Erythroblast (primary cell): ENCODE results near the gene TOX4.

Experiments
- DNase-seq, 2 experiments: peaks; one replicate each; lab custom pipeline; 2025; lab: John Stamatoyannopoulos, UW
- GATA1 ChIP-seq: IDR thresholded peaks from 2 replicates; pipeline ENCODE4 v1.6.1; 2011; ENCODE audit warnings: low read depth, mild to moderate bottlenecking, control low read depth, low read length, moderate library complexity
- POLR2A ChIP-seq: IDR thresholded peaks from 2 replicates; pipeline ENCODE4 v1.6.1; 2011; ENCODE audit warnings: mild to moderate bottlenecking, low read length

Gene TOX4

DNA sequence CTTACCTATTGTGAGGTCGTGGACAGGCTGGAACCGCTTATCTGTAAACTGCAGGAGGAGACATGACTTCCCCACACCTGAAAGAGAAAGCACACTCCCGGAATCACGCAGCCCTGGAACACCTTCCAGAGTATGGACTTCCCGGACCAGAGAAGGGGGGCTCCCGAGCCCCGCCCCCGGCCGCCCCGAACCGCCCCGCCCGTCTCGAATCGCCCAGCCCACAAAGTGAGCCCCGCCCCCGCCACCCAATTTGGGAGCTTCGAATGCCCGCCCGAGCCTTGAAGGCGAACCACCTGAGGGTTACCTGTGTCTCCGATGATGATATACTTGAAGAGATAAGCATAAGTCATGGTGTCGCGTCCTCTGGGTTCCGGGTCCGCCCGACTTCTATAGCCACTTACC, 471 bp upstream of the TOX4 start:
- DNase-seq, result peak in 1 of 2 experiments; percentile 93
- TF ChIP-seq POLR2A, result no peak
- no peak for TF ChIP-seq GATA1

DNA sequence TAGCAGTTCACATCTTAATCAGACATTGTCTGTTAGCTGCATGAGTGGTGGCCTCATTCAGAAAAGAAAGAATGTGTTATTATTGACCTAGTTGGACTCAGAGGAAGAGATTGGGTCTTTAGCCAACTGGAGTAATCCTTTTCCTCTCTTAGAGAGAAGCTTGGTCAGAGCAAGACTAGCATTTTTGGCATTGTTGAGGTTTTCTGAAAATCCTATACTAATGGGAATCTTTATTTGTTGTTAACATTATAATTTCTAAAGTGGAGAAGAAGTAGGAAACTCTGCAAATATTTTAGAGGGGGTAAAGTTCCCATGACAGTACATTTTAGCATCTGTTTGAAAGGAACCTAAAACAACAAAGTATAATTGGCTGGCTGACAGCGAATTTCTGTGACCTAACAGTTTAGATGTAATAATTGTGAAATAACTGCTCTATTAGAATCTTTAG, 9.7 kb downstream of the TOX4 start:
- no peak for DNase-seq
- TF ChIP-seq GATA1, result no peak
- no peak for TF ChIP-seq POLR2A

DNA sequence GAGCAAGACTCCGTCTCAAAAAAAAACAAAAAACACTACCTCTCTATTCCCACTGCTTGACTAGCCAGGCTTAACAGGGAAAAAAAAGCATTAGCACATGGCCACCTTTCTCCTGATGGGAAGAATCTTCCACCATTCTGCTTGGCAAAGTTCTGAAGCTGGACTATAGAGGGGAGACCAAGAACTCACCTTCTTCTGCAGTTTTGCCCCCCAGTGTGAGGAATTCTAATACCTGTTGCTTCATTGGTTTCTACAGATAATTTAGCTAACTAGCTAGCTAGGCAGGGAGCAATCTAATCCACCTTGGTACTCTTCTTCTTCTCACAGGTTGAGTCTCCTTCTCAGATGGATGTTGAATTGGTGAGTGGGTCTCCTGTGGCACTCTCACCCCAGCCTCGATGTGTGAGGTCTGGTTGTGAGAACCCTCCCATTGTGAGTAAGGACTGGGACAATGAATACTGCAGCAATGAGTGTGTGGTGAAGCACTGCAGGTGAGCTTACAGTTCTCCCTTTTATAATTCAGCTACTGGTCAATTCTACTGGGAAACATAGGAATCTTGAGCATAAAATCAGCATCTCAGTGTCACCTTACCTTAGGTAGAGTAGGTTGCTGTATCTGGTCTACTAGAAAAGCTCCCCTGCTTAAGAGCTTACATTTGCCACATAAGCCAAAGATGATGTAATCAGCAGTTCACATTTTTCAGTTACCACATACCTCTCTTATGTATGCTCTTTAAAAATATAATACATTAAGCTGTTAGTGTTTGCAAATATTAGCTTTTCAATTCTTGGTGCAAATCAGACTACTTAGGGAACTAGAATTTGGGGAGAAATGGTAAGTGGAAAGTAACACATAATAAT, 18.1 kb downstream of the TOX4 start:
- DNase-seq, result peak in 1 of 2 experiments; percentile 33
- no peak for TF ChIP-seq GATA1
- no peak for TF ChIP-seq POLR2A

DNA sequence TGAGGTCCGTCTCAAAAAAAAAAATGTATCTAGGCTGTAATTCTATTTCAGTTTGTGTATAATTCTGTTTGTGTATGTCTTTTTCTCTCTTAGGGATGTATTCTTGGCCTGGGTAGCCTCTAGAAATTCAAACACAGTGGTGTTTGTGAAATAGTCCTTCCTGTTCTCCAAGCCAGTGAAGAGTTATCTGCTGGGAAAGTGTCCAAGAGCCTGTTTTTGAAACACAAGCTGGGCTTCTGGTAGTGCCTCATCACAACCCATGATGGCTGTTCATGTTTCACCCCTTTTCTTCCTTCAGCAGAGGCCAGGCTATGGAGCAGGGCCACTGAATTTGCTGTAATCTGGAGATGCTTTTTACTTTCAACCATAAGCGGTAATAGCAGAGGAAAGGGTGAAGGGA, 19.5 kb downstream of the TOX4 start:
- DNase-seq, result no peak
- TF ChIP-seq POLR2A (no peak), GATA1 (no peak)

DNA sequence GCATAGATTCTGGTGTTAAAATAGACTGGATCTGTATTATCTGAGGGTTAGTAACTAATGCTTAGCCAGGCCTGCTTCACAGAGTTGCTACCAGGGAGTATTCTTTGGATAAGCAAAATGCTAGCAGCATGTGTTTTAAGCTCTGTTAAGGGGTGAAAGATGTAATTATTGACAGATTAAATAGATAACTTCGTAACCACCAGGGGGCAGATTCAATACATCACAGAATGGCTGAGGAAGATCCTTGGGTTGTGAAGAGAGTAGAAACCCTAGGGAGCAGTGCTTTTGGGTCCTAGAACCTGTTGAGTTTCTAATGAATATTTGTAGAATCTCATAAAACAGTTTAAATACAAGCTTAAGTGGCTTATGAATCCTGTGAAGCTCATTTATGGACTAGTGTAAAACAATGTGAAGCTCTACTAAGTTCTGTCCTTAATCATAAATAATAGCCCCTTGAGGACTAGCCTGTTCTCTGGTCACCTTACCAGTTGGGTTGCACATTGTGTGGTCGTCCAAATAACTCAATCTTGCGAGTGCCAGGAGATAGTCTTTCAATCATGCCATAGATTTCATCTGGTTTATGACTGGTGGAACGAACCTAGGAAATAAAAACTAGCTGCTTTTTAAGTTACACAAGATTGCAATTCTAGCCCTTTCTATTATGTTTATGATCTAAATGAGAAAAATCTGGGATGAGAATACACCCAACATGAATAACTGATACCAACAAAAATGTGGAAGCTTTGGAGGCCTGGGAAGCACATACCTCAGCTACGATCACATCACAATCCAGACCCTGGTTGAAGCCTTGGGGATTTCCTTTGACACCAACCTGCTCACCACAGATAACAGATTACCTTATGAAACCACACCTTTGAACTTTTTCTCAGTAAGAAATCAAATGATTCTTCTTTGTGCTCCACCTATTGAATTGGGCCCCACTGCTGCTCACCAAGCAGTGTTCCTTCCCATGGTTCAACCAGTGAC, 21.8 kb downstream of the TOX4 start:
- peak; percentile 60 to 69 for DNase-seq
- TF ChIP-seq POLR2A (no peak), GATA1 (no peak)

DNA sequence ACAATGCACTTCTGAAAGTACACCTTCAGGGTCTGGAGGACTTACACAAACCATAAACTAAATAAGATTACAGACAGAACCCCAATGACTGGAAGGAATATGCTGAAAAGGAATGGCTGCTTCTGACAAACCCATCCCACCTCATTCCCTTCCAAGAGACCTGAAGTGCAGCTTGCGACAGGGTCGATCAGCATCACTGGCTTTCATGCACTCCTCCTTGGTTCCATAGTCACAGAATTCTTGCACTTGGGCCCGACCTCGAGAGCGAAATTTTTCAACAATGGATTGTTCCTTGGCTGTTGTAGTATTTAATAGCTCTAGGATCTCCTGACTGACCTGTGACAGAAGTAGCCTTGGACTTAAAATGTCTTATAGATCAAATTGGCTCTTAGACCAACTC, 24.6 kb downstream of the TOX4 start:
- TF ChIP-seq GATA1 (no peak), POLR2A (no peak)
- DNase-seq, result no peak

DNA sequence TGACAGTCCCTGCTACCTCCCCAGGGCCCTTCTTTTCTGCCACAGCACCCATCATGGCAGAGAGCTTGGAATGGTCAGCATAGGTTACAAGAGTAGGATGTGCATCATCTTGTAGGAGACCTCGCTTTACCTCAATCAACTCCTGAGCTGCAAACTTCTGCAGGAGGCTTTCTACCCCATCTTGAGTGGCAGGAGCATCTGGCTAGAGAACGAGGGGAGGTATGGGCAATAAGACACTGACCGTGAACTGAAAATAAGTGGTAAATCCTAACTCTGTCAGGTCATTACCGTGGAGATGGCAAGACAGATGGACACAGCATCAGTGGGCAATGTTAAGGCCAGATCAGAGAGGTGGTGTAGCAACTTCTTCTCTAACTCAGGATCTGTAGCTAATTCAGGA, 26.4 kb downstream of the TOX4 start:
- no peak for DNase-seq
- TF ChIP-seq POLR2A, result no peak
- no peak for TF ChIP-seq GATA1

DNA sequence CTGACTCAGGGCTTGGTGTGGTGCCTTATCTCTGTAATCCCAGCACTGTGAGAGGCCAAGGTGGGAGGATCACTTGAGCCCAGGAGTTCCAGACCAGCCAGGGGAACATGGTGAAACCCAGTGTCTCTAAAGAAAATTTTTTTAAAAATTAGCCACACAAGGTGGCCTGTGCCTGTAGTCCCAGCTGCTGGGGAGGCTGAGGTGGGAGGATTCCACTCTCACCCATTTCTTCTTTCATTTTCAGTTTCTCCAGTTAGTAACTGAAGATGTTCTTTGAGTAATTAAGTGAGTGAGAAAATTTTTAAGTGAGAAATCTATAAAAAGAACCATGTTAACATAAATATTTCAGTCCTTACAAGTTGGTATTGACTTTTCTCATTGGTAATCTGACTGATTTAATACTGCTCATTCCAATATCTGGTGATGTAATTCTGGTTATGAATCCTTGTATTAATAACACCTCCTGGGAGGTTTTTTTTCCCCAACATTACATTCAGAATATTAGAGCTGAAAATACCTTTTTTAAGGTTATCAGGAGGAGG, 28.1 kb downstream of the TOX4 start:
- TF ChIP-seq POLR2A, result no peak
- TF ChIP-seq GATA1, result no peak
- peak; percentile 11 to 21 for DNase-seq

DNA sequence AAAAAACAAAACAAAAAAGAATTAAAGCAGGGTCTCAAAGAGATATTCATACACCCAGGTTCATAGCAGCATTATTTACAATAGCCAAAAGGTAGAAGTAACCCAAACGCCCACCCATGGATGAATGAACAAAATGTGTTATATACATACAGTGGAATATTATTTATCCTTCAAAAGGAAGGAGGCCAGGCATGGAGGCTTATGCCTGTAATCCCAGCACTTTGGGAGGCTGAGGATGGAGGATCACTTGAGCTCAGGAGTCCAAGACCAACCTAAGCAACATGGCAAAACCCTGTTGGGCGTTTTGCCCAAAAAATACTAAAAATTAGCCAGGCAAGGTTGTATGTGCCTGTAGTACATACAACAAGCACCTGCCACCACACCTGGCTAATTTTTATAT, 29.6 kb downstream of the TOX4 start:
- no peak for DNase-seq
- no peak for TF ChIP-seq GATA1
- TF ChIP-seq POLR2A, result no peak

DNA sequence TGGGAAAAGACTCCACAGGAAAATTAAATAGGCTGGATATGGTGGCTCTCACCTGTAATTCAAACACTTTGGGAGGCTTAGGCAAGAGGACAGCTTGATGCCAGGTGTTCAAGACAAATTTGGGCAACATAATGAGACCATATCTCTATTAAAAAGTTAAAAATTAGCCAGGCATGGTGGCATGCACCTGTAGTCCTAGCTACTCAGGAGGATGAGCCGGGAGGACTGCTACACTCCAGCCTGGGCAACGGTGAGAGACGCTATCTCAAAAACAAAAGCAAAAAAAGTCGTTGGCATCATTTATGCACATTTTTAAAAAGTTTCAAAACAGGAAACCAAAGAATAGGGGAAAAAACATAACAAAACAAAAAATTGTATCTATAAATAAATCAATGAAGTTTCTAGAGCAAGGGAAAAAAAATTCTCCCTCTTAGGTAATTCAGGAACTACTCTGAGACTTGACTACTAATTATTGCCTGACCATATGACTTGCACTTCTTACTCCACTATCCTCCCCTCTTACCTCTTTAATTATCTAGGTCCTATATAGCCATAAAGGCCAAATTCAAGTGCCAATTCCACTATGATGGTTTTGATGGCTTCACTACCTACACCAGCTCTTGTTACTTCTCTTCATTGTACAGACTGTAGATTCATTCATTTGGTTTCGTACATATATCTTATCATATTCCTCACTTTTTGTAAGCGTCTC, 32.6 kb downstream of the TOX4 start:
- TF ChIP-seq POLR2A (no peak), GATA1 (no peak)
- no peak for DNase-seq

DNA sequence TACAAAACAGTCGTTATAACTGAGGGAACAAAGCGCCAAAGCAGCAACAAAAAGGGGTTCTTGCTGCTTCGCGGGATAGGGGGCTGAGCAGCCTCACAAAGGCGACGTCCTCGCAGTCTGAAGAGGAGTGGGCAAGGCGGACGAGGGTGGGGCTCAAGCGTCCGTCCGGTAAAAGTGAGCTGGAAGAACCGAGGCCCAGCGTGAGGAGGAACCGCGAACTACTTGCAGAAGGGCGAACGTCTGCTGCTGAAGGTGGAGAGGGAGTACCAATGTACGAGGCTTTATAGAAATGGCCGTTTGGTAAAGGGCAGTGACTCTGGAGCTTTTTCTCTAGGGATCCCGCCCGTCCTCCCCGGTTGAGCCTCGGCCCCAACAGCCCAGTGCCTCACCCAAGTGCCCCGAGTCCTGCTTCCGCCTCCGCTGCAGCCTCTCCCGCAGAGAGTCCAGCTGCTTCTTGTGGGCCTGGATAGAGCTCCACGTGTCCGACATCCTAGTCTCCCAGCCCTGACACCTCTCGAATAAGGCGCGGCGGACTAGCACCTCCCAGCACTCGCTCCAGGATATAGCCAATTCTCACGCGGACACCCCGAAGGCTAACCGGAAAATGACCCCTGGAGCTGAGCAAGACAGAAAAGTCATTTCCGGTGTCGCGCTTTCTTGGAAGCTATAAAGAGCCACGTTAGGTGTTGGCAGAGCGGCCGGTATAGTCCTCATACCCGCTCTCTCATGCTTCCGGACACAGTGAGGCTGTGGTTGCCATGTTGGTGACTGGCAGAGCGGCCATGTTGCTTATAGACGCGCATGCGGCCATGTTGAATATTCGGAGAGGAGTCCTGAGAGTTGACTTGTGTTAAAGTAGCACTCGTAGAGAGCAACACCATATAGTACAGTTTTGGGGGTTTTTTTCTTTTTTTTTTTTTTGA, 34.0 kb downstream of the TOX4 start, which contains the start of gene METTL3:
Gene METTL3 (minus strand): TSS at position 606 of the 923 bp plus-strand sequence. CDS start 117 bp downstream, at position 489.
- TF ChIP-seq POLR2A (peak; percentile 81), GATA1 (no peak)
- peak; percentile 97 to 98 for DNase-seq

DNA sequence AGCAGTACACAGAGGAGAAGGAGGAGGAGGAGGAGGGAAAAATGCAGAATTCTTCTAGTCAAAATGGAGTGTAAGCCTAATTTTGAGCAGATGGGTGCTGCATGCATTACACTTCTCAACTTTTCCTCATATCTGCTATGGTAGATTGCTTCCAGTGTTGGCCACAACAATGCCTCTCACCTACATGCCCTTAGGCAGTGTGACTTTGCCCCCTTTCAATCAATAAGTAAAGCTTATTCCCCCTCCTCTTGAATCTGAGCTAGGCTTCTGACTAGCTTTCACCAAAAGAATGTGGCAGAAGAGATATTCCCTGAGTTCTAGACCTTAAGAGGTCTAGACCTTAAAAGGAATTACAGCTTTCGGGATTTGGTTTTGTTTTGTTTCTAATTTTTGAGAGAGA, 37.3 kb downstream of the TOX4 start:
- no peak for DNase-seq

More for the DNA sequence above, 37.3 kb downstream of the TOX4 start:
- TF ChIP-seq GATA1 (no peak), POLR2A (no peak)
